GM21381 (cell line): Measurements from ENCODE around the gene RSPH1.
"Not testable (repeated sequence)": the region's sequence is repeated elsewhere in the genome, so short reads cannot be mapped to it uniquely, and the experiment has no call there.

Source experiments
- ATAC-seq: cut with Tn5 transposase; IDR thresholded peaks from one replicate; pipeline ENCODE4 v1.9.1; 2021; ENCODE audit warnings: mild to moderate bottlenecking, moderate library complexity; ENCODE audit not compliant: unreplicated experiment

RSPH1 gene

GRCh38 chr21:42489991-42490390 lies 6.0 kb downstream of the RSPH1 start:
- no peak for ATAC-seq

GRCh38 chr21:42489006-42489563 lies 6.9 kb downstream of the RSPH1 start:
- ATAC-seq = no peak

GRCh38 chr21:42486531-42486930 lies 9.5 kb downstream of the RSPH1 start:
- no peak for ATAC-seq

- ATAC-seq = no peak
These were observed 10.0 kb downstream of the RSPH1 start for GRCh38 chr21:42486072-42486471.

GRCh38 chr21:42484966-42485365 lies 11.1 kb downstream of the RSPH1 start:
- ATAC-seq = no peak

GRCh38 chr21:42481169-42481568 lies 14.9 kb downstream of the RSPH1 start:
- ATAC-seq = no peak

GRCh38 chr21:42480736-42481135 lies 15.3 kb downstream of the RSPH1 start:
- ATAC-seq = no peak

GRCh38 chr21:42479582-42479981 lies 16.4 kb downstream of the RSPH1 start:
- no peak for ATAC-seq

- no peak for ATAC-seq
These were observed 17.5 kb downstream of the RSPH1 start for GRCh38 chr21:42478504-42478903.

GRCh38 chr21:42476388-42477331 lies 19.4 kb downstream of the RSPH1 start:
- no peak for ATAC-seq

- ATAC-seq = no peak
These were observed 20.3 kb downstream of the RSPH1 start for GRCh38 chr21:42475526-42476387.

- no peak for ATAC-seq
These were observed 21.0 kb downstream of the RSPH1 start for GRCh38 chr21:42475036-42475435.

GRCh38 chr21:42474043-42474831 lies 21.8 kb downstream of the RSPH1 start:
- ATAC-seq = no peak

- no peak for ATAC-seq
These were observed 22.5 kb downstream of the RSPH1 start for GRCh38 chr21:42473498-42474042.

GRCh38 chr21:42472521-42472920 lies 23.5 kb downstream of the RSPH1 start:
- ATAC-seq = no peak

- ATAC-seq = no peak
These were observed 24.2 kb downstream of the RSPH1 start for GRCh38 chr21:42471716-42472330.

- no peak for ATAC-seq
These were observed 24.8 kb downstream of the RSPH1 start for GRCh38 chr21:42471206-42471605.

GRCh38 chr21:42469726-42470125 lies 26.3 kb downstream of the RSPH1 start:
- ATAC-seq = not testable (repeated sequence)

GRCh38 chr21:42469272-42469671 lies 26.8 kb downstream of the RSPH1 start:
- no peak for ATAC-seq
